H1 (cell line): Measurements from ENCODE around the gene CCDC196. TPM values are rescaled to one million over a fixed set of nuclear protein-coding genes. Genes with fewer than 3 reads are reported as not detected.

Experiments
- NRF1 ChIP-seq: IDR thresholded peaks from 2 replicates; pipeline ENCODE4 v1.6.1; 2011; ENCODE audit warnings: mild to moderate bottlenecking, low read depth, low read length, improper control_type of control experiment
- RXRA ChIP-seq: IDR thresholded peaks from 2 replicates; pipeline ENCODE4 v1.6.1; 2011; ENCODE audit warnings: low read depth, mild to moderate bottlenecking, low read length, moderate library complexity; ENCODE audit not compliant: insufficient read depth
- SP1 ChIP-seq: IDR thresholded peaks from 2 replicates; pipeline ENCODE4 v1.6.1; 2011; ENCODE audit warnings: low read depth, low read length
- TCF12 ChIP-seq: IDR thresholded peaks from 2 replicates; pipeline ENCODE4 v1.6.1; 2011; ENCODE audit warnings: low read depth, mild to moderate bottlenecking, low read length
- polyA plus RNA-seq, 7 experiments: library from polyadenylated mRNA; depleted of rRNA in 3 of 7; stranded (reverse) in 5 of 7; unstranded in 2 of 7; fragments of >200 nt in 5 of 7; fragments of 200-250 nt in 2 of 7; gene quantifications; 1 replicate in 5 of 7; 2 replicates in 1 of 7; 4 replicates in 1 of 7; pipeline versions ENCODE4 v1.2.1 to v1.2.3, GENCODE V29; 2011 to 2013; ENCODE audit warnings: missing spikeins in 2 of 7, mixed read lengths in 2 of 7
- total RNA-seq: library from RNA; stranded (reverse); fragmentation: NEBNext Ultra II Directional; extraction: Animal tissue kit (Norgen Biotek cat#: 25700); gene quantifications from 2 replicates; pipeline ENCODE4 v1.2.1, GENCODE V29; 2021

The CCDC196 gene
- total and polyA plus RNA-seq, 2 of the 8 experiments (the other 6 are each of a cell fraction or from before 2014, with no cell fraction given) = not detected

DNA sequence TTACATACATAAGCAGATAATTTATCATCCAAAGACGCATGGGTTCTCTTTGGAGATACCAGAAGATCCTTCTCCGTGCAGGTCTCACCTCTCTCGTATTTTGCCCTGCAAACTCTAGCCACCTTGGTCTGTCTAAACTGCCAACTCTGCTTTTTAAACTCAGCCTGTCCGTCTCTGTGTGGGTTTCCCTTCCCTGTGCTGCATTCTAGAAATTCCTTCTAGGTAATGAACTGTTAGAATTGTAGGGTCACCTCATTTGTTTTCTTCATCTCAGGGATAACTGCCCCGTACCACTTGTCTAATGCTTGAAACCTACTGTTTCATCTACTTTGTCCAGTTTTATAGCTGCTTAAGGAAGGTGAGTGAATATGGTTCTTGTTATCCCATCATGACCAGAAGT lies 45.4 kb upstream of the CCDC196 start (continued):
- no peak for TF ChIP-seq RXRA
- TF ChIP-seq NRF1 = no peak
- no peak for TF ChIP-seq SP1
- no peak for TF ChIP-seq TCF12
